IPS-18a (cell line): Measurements from ENCODE around the gene ENG.
A peak's percentile ranks its signal among the peaks of the same experiment; 100 is the strongest.

Experiments used
- H3K27ac ChIP-seq: one replicate; pipeline ENCODE4 v1.5.1; 2013; ENCODE audit warnings: low read length
- H3K27me3 ChIP-seq: one replicate; pipeline ENCODE4 v1.6.1; 2013; ENCODE audit warnings: mild to moderate bottlenecking, low read length; ENCODE audit not compliant: control insufficient read depth, insufficient read depth
- H3K36me3 ChIP-seq: one replicate; pipeline ENCODE4 v1.6.1; 2013; ENCODE audit warnings: low read depth, low read length; ENCODE audit not compliant: control insufficient read depth
- H3K4me1 ChIP-seq: one replicate; pipeline ENCODE4 v1.6.1; 2013; ENCODE audit warnings: low read depth, low read length; ENCODE audit not compliant: control insufficient read depth
- H3K4me3 ChIP-seq: one replicate; pipeline ENCODE4 v1.5.1; 2013; ENCODE audit warnings: low read length
- H3K9ac ChIP-seq: one replicate; pipeline ENCODE4 v1.6.1; 2013; ENCODE audit warnings: mild to moderate bottlenecking, low read length, moderate library complexity
- H3K9me3 ChIP-seq: one replicate; pipeline ENCODE4 v1.6.1; 2013; ENCODE audit warnings: low read depth, low read length; ENCODE audit not compliant: control insufficient read depth

ENG gene

DNA sequence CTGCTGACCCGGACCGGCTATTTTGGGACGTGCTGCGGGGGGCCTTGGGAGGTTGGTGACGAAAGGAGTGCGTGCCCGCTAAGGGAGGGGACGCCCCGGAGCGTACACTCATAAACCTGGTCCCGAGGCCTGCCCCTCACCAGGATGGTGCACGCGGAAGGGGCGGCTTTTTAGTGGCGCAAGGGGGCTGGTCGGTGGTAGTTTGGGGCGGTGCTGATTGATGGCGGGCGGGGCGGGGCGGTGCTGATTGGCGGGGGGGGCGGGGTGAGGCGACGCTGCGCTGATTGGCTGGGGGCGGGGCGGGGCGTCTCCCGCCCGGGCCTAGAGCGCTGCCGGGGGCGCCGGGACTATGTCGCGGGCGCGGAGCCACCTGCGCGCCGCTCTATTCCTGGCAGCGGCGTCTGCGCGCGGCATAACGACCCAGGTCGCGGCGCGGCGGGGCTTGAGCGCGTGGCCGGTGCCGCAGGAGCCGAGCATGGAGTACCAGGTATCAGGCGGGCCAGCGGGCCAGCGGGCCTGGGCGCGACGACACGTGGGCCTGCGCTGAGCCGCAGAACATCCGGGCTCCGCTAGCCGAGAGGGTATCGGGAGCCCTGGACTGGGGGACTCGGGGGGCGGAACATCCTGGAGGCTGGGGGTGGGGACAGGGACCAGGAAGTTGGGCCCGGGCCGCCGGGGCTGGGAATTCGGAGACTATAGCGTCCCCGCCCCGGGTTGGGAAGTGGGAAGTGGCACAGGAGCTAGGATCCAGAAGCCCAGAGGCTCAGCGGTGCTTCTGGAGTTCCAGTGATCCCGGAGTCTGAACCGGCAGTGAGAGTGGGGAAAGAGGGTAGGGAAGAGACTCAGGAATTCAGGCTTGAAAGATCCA, 51.6 kb downstream of the ENG start, which contains the start of gene FPGS:
TSS of gene FPGS (plus strand) at position 307 of the 868 bp plus-strand sequence. CDS start at position 350, 43 bp downstream.
- no peak within 1 kb of the TSS for H3K27ac ChIP-seq
- H3K9ac ChIP-seq, result peak within 1 kb of the TSS; percentile 84

DNA sequence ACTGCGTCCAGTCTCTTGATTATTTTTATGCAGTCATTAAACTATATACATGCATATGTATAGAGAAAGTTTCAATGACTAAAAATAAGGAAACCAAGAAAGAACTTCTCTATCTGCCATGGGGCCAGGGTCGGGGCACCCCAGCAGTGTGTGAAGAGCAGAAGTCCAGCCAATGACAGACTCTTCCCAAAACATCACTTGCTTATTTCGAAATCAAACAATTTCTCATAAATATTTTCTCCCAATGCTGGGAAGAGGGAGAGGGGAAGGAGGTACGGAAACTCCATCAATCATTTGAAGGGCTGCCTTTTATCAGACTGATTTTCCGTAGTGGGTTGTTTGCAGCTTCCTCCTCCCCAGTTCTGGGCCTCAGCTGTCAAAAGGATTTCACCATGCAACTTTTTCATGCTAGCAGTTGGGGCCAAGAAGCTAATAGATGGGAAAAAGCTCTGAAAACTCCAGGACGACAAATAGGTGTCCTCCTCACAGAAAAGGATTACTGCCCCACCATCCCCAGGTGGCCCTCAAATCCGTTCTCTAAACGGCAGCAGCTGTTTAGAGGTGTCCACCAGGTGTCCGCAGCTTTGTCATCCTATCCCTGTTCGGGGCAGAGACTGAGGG, 52.4 kb downstream of the ENG start:
- Histone ChIP-seq H3K4me1 (no peaks in the 10 kb centered on the region), H3K27ac (no peak overlapping the region), H3K9me3 (no peaks in the 10 kb centered on the region), H3K36me3 (peaks cover 7% of the 10 kb centered on the region), H3K4me3 (peak overlapping the region; percentile 56), H3K9ac (peak overlapping the region; percentile 55), H3K27me3 (no peaks in the 10 kb centered on the region)

More for the DNA sequence above, 51.6 kb downstream of the ENG start, which contains the start of gene FPGS:
- Histone ChIP-seq H3K36me3 (peaks cover 12% of the 10 kb centered on the region), H3K9me3 (no peaks in the 10 kb centered on the region), H3K27me3 (no peaks in the 10 kb centered on the region), H3K4me3 (peak within 1 kb of the TSS; percentile 88), H3K4me1 (no peaks in the 10 kb centered on the region)

DNA sequence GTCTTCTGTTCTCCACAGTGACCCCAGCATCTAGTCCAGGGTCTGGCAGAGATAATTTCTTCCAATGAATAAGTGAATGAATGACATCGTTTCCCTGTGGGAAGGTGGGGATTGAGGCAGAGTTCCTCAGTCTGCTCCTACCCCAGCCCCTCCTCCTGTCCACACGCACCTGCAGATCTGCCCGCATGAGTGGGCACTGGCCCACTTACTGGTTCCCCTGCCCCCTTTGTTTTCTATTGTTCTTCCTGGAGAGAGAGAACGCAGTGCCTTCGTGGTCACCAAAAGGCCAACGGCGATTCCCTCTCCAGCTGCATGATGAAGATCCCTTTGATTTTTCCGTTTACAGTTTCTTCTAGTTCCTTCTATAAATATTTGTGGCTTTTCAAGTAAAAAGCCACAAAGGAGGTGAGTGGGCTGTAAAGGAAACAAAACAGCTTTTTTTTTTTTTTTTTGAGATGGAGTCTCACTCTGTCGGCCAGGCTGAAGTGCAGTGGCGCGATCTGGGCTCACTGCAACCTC, 57.5 kb downstream of the ENG start:
- Histone ChIP-seq H3K27ac (no peak overlapping the region), H3K9ac (no peak overlapping the region)

DNA sequence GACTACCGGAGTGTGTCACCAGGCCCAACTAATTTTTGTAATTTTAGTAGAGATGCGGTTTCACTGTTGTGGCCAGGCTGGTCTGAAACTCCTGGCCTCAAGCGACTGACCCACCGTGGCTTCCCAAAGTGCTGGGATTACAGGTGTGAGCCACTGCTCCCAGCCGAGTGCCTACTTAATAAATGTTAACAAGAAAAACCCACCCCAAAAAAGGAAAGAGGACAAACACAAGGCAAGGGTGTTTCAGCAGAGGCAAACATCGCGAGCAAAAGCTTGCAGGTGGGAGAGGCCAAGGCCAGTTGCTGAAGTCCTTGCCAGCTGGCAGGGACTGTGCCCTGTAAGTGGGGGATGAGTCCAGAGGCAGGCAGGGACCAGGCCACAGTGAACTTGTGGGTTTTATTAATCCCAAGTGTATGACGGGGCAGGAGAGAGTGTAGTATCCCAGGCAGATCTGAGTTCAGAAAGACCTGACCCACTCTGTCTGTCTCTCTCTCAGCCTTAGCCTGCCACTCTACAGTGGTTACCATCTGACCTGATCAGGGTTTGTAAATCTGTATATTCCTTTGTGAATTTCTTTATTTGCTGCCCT, 58.1 kb downstream of the ENG start:
- Histone ChIP-seq H3K36me3 (peaks cover 10% of the 10 kb centered on the region), H3K4me1 (no peaks in the 10 kb centered on the region), H3K27ac (no peak overlapping the region), H3K9ac (no peak overlapping the region), H3K27me3 (no peaks in the 10 kb centered on the region), H3K4me3 (no peak overlapping the region), H3K9me3 (no peaks in the 10 kb centered on the region)

More for the DNA sequence above, 57.5 kb downstream of the ENG start:
- Histone ChIP-seq H3K4me3 (no peak overlapping the region), H3K4me1 (no peaks in the 10 kb centered on the region), H3K9me3 (no peaks in the 10 kb centered on the region), H3K27me3 (no peaks in the 10 kb centered on the region), H3K36me3 (peaks cover 10% of the 10 kb centered on the region)

DNA sequence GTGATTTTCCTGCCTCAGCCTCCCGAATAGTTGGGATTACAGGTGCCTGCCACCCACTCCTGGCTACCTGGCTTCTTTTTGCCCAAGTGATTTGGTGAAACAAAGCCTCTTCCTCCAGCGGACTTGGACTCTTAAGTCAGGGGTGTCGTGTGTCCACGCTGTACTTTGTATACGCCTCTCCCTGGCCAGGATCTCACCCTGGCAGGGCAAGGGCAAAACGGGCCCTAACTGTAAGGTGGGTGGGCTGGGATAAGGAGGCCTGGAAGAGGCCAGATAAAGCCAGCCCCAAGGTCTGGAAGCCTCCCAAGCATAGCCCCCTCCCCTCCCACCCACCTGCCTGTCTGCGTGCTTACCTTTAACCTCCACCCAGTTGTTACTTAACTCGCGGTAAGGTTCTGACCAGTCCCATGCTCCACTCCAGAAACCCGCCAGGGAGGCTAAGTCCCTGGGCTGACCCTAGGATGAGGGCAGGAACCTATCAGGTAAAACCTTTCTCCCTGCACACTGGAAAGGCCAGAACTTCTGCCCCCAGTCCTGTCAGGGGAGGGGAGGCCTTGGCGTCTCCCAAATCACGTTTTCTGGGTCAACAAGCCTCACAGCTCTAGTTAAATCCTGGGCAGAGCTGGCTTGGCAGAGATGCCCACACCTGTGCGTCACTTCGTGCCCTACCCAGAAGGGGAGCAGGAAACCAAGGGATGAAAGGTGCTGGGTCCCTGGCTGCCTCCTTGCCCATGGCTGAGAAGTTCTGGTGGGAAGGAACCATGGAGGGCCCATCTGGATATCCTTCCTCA, 60.3 kb downstream of the ENG start:
- no peak overlapping the region for H3K27ac ChIP-seq
- H3K36me3 ChIP-seq, result peaks cover 30% of the 10 kb centered on the region
- no peaks in the 10 kb centered on the region for H3K4me1 ChIP-seq
- no peak overlapping the region for H3K4me3 ChIP-seq
- H3K9ac ChIP-seq, result no peak overlapping the region
- H3K27me3 ChIP-seq, result no peaks in the 10 kb centered on the region
- no peaks in the 10 kb centered on the region for H3K9me3 ChIP-seq

DNA sequence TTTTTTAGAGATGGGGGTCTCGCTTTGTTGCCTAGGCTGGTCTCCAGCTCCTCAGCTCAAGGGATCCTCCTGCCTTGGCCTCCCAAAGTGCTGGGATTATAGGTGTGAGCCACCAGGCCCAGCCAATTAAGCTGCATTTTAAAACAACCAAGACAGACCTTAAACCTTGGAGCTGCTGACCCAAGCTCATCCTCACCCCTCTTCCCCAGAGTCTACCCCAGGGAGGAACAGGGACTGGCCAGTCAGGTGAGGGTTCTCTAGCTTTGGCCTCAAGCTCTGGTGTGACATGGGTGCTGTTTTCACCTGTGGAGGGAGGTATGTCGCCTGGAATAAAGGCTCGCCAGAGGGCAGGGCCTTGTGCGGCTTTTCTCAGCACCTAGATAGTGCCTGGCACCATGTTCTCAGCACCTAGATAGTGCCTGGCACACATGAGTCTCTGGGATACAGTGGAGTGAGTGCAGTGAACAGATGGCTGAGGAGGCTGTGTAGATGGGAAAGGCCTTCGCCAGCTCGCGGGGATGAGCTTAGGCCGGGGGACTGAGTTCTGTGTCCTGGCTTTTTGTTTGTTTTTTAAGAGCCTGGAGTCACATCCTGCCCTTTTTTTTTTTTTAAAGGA, 61.3 kb downstream of the ENG start:
- no peaks in the 10 kb centered on the region for H3K4me1 ChIP-seq
- H3K27me3 ChIP-seq, result no peaks in the 10 kb centered on the region
- H3K27ac ChIP-seq, result no peak overlapping the region
- no peaks in the 10 kb centered on the region for H3K9me3 ChIP-seq
- no peak overlapping the region for H3K9ac ChIP-seq
- H3K36me3 ChIP-seq, result peaks cover 40% of the 10 kb centered on the region
- H3K4me3 ChIP-seq, result no peak overlapping the region

DNA sequence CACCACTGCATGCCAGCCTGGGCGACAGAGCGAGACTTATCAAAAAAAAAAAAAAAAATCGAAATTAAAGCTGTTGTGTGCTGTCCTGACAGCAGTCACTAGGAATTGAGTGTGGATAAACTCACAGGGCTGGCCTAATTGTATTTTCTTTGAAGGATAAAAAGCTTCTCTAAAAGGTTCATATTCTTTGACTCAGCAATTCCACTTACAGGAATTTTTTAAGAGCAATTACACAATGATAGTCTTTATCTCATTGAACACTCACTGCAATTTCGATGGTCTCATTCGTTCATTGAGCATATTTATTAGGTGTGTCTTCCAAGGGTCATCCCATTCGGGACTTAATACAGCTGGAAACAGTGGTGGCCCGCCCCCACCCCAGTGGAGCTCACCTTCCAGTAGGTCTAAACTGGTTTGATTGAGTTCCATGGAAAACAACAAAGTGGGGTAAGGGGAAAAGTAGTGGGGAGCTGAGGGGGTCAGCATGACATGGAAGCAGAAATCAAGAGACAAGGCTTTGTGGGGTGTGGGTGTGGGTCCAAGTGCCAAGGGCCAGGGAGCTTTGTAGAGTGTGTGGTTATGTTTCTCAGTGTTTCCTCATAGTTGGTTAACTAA, 61.9 kb downstream of the ENG start:
- Histone ChIP-seq H3K27me3 (no peaks in the 10 kb centered on the region), H3K4me3 (no peak overlapping the region), H3K36me3 (peaks cover 47% of the 10 kb centered on the region), H3K27ac (no peak overlapping the region), H3K9me3 (no peaks in the 10 kb centered on the region), H3K9ac (no peak overlapping the region), H3K4me1 (no peaks in the 10 kb centered on the region)

DNA sequence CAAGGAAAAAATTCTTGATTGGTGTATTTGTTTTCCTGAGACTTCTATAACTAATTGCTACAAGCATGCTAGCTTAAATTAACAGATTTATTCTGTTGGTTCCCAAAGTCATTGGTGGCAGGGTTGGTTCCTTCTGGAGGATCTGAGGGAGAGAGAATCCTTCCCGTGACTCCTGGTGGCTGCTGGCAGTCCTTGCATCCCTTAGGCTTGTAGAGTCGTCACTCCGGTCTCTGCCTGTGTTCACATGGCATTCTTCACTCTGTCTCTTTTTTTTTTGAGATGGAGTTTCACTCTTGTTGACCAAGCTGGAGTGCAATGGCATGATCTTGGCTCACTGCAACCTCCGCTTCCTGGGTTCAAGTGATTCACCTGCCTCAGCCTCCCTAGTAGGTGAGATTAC, 63.4 kb downstream of the ENG start:
- Histone ChIP-seq H3K9me3 (no peaks in the 10 kb centered on the region), H3K27me3 (no peaks in the 10 kb centered on the region), H3K36me3 (peaks cover 53% of the 10 kb centered on the region), H3K27ac (no peak overlapping the region), H3K4me3 (no peak overlapping the region), H3K4me1 (peaks cover 5% of the 10 kb centered on the region), H3K9ac (no peak overlapping the region)

DNA sequence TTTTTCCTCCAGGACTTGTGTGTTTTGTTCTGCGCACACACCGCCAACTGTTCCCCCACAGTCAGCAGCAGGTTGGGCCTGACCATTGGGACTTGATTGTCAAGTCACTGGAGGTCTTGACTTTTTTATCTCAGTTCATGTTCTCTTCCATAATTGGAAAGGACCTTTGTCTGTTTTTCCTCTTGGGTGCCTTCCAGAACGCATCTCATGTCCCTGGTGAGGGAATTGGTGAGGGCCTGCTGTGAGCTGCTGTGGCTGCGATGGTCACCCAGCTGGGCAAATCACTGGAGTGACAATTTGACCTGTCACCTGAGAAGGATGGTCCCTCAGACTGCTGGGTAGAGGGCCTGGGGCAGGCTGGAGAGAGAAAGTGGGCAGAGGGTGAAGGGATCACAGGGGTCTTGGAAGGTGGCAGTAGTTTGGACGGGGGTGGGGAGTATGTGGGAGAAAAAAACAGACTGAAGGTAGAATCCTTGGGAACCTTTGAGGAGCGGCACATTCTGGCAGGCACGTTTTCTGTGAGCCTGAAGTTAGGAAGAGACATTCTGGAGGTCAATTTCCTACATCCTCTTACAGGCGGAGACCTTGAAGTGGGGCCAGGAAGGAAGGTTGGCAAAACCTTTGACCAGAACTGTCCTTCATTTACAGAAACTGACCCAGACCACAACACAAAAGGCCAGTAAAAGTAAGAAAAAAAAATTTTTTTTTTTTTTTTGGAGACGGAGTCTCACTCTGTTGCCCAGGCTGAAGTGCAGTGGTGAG, 64.2 kb downstream of the ENG start:
- Histone ChIP-seq H3K27ac (no peak overlapping the region), H3K4me3 (no peak overlapping the region), H3K9ac (no peak overlapping the region), H3K4me1 (peaks cover 5% of the 10 kb centered on the region), H3K9me3 (no peaks in the 10 kb centered on the region), H3K27me3 (no peaks in the 10 kb centered on the region), H3K36me3 (peaks cover 53% of the 10 kb centered on the region)

DNA sequence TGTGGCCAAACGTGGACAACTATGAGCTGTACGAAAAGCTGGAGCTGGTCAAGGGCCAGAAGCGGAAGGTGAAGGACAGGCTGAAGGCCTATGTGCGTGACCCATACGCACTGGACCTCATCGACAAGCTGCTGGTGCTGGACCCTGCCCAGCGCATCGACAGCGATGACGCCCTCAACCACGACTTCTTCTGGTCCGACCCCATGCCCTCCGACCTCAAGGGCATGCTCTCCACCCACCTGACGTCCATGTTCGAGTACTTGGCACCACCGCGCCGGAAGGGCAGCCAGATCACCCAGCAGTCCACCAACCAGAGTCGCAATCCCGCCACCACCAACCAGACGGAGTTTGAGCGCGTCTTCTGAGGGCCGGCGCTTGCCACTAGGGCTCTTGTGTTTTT, 65.3 kb downstream of the ENG start:
- Histone ChIP-seq H3K36me3 (peaks cover 53% of the 10 kb centered on the region), H3K9me3 (no peaks in the 10 kb centered on the region), H3K4me3 (no peak overlapping the region)

More for the DNA sequence above, 65.3 kb downstream of the ENG start:
- Histone ChIP-seq H3K27ac (no peak overlapping the region), H3K9ac (no peak overlapping the region), H3K27me3 (no peaks in the 10 kb centered on the region), H3K4me1 (peaks cover 5% of the 10 kb centered on the region)
